ENCODE results near the gene PDE11A. TPM values are rescaled to one million over a fixed set of nuclear protein-coding genes. Genes with fewer than 3 reads are reported as not detected.

The PDE11A gene
- total RNA-seq, 1 donor from 2014 or later = not detected

DNA sequence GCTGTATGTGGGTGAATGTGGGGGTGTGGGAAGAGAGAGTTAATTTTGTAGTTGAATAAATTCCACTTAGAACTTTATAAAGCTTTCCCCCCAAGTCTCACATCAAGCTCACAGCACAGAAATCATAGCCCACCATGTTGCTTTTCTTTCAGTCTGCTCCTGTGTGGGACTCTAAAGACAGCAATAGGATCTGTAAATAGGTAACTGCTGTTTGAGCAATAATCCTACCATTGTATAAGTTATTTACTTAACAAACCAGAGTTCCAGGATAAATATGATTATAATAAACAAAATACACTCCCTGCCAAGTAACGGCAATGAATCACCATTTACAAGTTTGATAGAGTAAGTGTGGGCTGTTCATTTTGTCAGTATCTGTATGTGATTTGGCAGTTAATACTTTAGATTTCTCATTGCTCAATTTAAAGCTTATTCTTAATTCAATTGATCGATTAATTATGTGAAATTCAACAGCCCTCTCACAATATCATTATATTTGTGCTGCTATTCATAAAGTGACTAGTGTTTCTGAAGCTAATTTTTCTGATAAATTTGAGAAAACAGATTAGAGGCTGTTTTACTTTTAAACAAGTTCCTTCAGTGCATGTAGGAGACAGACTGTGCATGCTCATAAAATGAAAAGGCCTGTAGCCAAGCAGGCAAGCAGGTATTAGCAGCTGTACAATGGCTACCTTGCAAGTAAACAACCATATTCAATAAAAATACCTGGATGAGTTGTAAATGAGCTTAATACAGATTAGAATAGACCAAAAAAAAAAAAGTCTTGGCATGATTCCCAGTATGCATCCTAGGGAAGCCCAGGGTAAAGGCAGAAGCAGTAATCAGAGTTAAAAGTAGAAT, 142.7 kb downstream of the PDE11A start:
- POLR2A ChIA-PET = no interaction called here

DNA sequence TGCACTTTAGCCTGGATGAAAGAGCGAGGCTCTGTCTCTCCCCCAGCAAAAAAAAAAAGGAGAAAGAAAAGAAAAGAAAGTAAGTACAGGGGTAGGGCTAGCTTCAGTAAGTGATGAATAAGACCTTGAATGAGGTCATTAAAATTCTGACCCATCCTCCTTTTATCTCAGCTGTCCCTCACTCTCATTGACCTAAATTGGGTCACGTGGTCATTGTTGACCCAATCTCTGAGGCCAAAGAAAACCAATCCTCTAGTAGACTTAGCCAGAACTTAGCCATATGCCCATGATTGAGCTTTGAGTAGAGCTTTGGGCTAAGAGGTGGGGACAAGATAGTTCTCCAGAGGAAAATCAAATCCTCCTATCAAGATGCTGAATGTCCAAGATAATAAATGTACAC, 149.3 kb downstream of the PDE11A start:
- ATAC-seq (ENCODE audit: low read depth) (no peak), DNase-seq (no peak)
- POLR2A ChIA-PET = no interaction called here
- H3K36me3 Mint-ChIP-seq (ENCODE audit: low read depth) = no peaks in the 10 kb centered on the region
- H3K27ac Mint-ChIP-seq = no peak overlapping the region
- H3K4me1 Mint-ChIP-seq = no peaks in the 10 kb centered on the region
- intact Hi-C loops (cut with micrococcal nuclease) = no loop called here
- no peak overlapping the region for H3K4me3 Mint-ChIP-seq
- H3K9me3 Mint-ChIP-seq = no peaks in the 10 kb centered on the region
- H3K27me3 Mint-ChIP-seq = peaks cover 2% of the 10 kb centered on the region
- TF ChIP-seq, protein P1, sequence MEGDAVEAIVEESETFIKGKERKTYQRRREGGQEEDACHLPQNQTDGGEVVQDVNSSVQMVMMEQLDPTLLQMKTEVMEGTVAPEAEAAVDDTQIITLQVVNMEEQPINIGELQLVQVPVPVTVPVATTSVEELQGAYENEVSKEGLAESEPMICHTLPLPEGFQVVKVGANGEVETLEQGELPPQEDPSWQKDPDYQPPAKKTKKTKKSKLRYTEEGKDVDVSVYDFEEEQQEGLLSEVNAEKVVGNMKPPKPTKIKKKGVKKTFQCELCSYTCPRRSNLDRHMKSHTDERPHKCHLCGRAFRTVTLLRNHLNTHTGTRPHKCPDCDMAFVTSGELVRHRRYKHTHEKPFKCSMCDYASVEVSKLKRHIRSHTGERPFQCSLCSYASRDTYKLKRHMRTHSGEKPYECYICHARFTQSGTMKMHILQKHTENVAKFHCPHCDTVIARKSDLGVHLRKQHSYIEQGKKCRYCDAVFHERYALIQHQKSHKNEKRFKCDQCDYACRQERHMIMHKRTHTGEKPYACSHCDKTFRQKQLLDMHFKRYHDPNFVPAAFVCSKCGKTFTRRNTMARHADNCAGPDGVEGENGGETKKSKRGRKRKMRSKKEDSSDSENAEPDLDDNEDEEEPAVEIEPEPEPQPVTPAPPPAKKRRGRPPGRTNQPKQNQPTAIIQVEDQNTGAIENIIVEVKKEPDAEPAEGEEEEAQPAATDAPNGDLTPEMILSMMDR (IDR thresholded peaks at IDR 0.05) = no peak
- CTCF ChIA-PET = interaction anchor here (0.6 kb wide), 1 partner anchor 43 kb away, joined by 3 read pairs; no protein-coding TSS in a partner anchor

More for the DNA sequence above, 142.7 kb downstream of the PDE11A start:
- H3K9me3 Mint-ChIP-seq = peaks cover 3% of the 10 kb centered on the region
- TF ChIP-seq, protein P1 (IDR thresholded peaks at IDR 0.05) = no peak
- CTCF ChIA-PET = no interaction called here
- H3K27me3 Mint-ChIP-seq = peaks cover 2% of the 10 kb centered on the region
- H3K27ac Mint-ChIP-seq = no peak overlapping the region
- ATAC-seq (ENCODE audit: low read depth) = no peak
- no peaks in the 10 kb centered on the region for H3K36me3 Mint-ChIP-seq (ENCODE audit: low read depth)
- intact Hi-C loops (cut with micrococcal nuclease) = no loop called here
- H3K4me3 Mint-ChIP-seq = no peak overlapping the region
- no peak for DNase-seq
- H3K4me1 Mint-ChIP-seq = no peaks in the 10 kb centered on the region

DNA sequence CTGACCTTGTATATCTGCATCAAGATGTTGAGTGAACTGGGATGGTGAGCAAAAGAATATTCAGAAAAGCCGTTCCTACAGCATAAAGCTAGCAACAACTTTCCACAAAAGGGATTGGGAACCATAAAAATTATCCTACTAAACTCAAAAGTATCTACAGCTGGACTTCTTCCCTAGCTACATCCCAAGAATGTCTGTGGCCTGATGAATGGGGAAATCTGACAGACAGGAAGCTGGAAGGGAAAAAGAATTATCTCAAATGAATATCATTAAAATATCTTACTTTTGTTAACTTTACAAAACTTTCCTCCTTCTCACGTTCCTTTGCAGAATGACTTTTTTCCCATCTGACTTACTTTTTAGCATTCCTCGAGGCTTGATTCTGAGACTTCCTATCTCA, 150.9 kb downstream of the PDE11A start:
- no peaks in the 10 kb centered on the region for H3K4me1 Mint-ChIP-seq
- ATAC-seq (ENCODE audit: low read depth) (no peak), DNase-seq (no peak)
- no peaks in the 10 kb centered on the region for H3K9me3 Mint-ChIP-seq
- H3K4me3 Mint-ChIP-seq = no peak overlapping the region
- ChIA-PET CTCF (no interaction called here), POLR2A (no interaction called here)
- TF ChIP-seq, protein P1 (IDR thresholded peaks at IDR 0.05) = no peak
- H3K27me3 Mint-ChIP-seq = peaks cover 2% of the 10 kb centered on the region
- no peaks in the 10 kb centered on the region for H3K36me3 Mint-ChIP-seq (ENCODE audit: low read depth)
- no peak overlapping the region for H3K27ac Mint-ChIP-seq
- intact Hi-C loops (cut with micrococcal nuclease) = no loop called here

DNA sequence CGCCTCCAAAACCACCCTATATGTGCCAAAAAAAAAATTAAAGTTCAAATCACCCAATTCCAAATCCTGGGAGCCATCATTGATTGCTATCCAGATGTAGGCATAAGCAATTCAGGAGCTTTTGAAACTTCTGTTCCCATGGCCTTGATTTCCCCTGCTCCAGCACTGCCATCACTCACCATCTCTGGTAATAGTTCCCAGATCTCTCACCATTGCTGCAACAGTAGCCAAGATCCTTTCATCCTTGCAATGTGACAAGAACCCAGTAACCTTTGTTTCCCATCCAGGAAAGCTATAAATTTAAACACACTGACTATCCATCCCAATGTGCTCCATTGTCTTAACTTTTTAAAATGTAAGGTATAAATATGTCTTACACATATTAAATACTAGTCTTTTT, 155.4 kb downstream of the PDE11A start:
- no peaks in the 10 kb centered on the region for H3K36me3 Mint-ChIP-seq (ENCODE audit: low read depth)
- H3K9me3 Mint-ChIP-seq = no peaks in the 10 kb centered on the region
- intact Hi-C loops (cut with micrococcal nuclease) = no loop called here
- no peak overlapping the region for H3K27ac Mint-ChIP-seq
- TF ChIP-seq, protein P1 (IDR thresholded peaks at IDR 0.05) = no peak
- ATAC-seq (ENCODE audit: low read depth) (no peak), DNase-seq (no peak)
- H3K27me3 Mint-ChIP-seq = peaks cover 4% of the 10 kb centered on the region
- H3K4me3 Mint-ChIP-seq = no peak overlapping the region
- ChIA-PET POLR2A (no interaction called here), CTCF (no interaction called here)
- H3K4me1 Mint-ChIP-seq = no peaks in the 10 kb centered on the region

DNA sequence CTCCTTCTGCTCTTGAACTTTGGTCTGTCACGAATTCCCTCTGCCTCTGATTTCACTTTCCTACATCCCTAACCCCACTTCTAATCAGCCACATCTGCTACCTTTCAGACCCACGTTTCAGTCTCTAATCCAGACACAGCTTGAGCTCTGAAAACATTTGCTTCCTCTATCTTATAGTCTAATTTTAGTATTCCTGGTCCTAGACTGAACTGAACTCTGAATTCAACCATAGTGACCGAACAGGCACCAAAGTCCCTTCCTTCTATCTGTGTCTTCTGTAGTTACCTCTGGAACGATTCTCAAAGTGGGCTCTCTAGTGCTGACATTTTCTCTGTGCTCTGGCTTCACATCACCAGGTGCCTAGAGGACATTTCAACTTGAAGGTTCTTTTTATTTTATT, 156.2 kb downstream of the PDE11A start:
- H3K4me1 Mint-ChIP-seq = no peaks in the 10 kb centered on the region
- no peak for ATAC-seq (ENCODE audit: low read depth)
- no peaks in the 10 kb centered on the region for H3K9me3 Mint-ChIP-seq
- H3K27me3 Mint-ChIP-seq = peaks cover 4% of the 10 kb centered on the region
- intact Hi-C loops (cut with micrococcal nuclease) = no loop called here
- H3K27ac Mint-ChIP-seq = no peak overlapping the region
- ChIA-PET CTCF (no interaction called here), POLR2A (no interaction called here)
- TF ChIP-seq, protein P1 (IDR thresholded peaks at IDR 0.05) = no peak
- no peak for DNase-seq
- no peak overlapping the region for H3K4me3 Mint-ChIP-seq
- H3K36me3 Mint-ChIP-seq (ENCODE audit: low read depth) = no peaks in the 10 kb centered on the region
